Endometrium (tissue), 2 donors: ENCODE data around the gene APAF1.

Experiments
- FAIRE-seq: peaks from 2 replicates; lab custom pipeline; 2012; peaks lifted over from hg19 to GRCh38; lab: Jason Lieb, UNC
- donor health status: control.
- donor health status: control.

Gene APAF1

GRCh38 chr12:98671459-98671858 lies 26.4 kb downstream of the APAF1 start:
- no peak for FAIRE-seq

- FAIRE-seq: no peak
Observed at GRCh38 chr12:98674841-98675240, 29.8 kb downstream of the APAF1 start.

GRCh38 chr12:98678236-98678945 lies 33.3 kb downstream of the APAF1 start:
- no peak for FAIRE-seq

- FAIRE-seq: no peak
Observed at GRCh38 chr12:98678946-98679610, 34.0 kb downstream of the APAF1 start.

- no peak for FAIRE-seq
Observed at GRCh38 chr12:98679611-98680005, 34.5 kb downstream of the APAF1 start.

GRCh38 chr12:98684199-98684598 lies 39.1 kb downstream of the APAF1 start:
- FAIRE-seq: no peak

- no peak for FAIRE-seq
Observed at GRCh38 chr12:98686603-98687002, 41.5 kb downstream of the APAF1 start.

- no peak for FAIRE-seq
Observed at GRCh38 chr12:98691351-98691750, 46.3 kb downstream of the APAF1 start.

GRCh38 chr12:98696036-98696646 lies 51.1 kb downstream of the APAF1 start:
- FAIRE-seq: no peak

- no peak for FAIRE-seq
Observed at GRCh38 chr12:98697209-98697608, 52.1 kb downstream of the APAF1 start.

GRCh38 chr12:98698603-98699463 lies 53.7 kb downstream of the APAF1 start:
- no peak for FAIRE-seq

- no peak for FAIRE-seq
Observed at GRCh38 chr12:98699586-98699985, 54.5 kb downstream of the APAF1 start.

- no peak for FAIRE-seq
Observed at GRCh38 chr12:98701166-98701565, 56.1 kb downstream of the APAF1 start.

- FAIRE-seq: no peak
Observed at GRCh38 chr12:98709022-98709421, 63.9 kb downstream of the APAF1 start.

- no peak for FAIRE-seq
Observed at GRCh38 chr12:98714426-98714825, 69.3 kb downstream of the APAF1 start.

GRCh38 chr12:98719515-98720504 lies 74.7 kb downstream of the APAF1 start:
- FAIRE-seq: no peak

- FAIRE-seq: no peak
Observed at GRCh38 chr12:98721204-98721702, 76.2 kb downstream of the APAF1 start.

- FAIRE-seq: no peak
Observed at GRCh38 chr12:98724384-98725155, 79.5 kb downstream of the APAF1 start.

- FAIRE-seq: peak; percentile 15
Observed at GRCh38 chr12:98725476-98726247, 80.6 kb downstream of the APAF1 start.
